ENCODE measurements around the gene RPL23.

RPL23 gene

DNA sequence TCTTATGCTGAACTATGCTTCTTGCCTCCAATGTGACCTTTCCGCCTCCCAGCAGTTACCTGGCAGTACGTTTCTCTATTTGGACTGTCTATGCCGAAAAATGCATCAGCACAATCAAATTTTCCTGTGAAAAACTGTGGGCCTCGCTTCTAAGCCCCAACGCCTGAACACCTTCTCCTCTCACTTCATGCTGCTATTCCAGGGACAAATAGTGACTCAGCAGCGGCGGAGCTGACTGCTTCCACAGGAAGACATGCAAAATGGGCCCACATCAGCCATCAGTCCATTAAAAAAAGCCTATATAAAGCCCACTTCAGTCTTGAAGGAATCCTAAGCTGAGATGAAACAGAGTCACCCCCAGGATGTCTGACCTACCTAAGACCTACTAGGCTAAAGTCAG lies 43.7 kb downstream of the RPL23 start:
- TF ChIP-seq CTCF (conservative IDR thresholded peaks at IDR 0.05; ENCODE audit: low read depth, low read length) = no peak
- DNase-seq (ENCODE audit: low read depth) = no peak
- no peak overlapping the region for H3K4me3 ChIP-seq (ENCODE audit: low read depth, low read length)

DNA sequence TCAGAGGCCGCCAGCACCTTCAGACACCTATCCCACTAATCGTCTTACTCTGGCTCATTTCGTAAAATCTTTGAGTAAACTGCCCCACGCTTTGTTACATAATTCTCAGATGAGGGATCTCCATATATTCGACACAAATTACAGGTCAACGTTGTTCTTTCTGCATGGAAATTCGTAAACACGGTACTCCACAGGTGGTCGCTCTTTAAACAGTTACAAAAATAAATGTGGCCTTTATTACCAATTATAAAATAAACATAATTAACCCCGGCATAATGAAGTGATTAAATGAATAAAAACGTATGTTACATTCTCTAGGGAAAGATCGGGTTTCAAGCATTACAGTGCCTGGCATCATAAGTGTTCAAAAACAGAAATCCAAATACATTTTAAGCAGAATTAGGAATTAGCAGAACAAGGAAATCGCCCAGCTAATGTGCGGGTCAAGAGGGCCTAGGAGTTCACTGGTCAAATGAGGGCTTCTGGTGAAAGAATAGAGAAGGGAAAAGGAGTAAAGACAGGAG lies 53.2 kb downstream of the RPL23 start:
- peak overlapping the region; percentile 84 for H3K4me3 ChIP-seq (ENCODE audit: low read depth, low read length)
- TF ChIP-seq CTCF (conservative IDR thresholded peaks at IDR 0.05; ENCODE audit: low read depth, low read length) = no peak

GRCh38 chr17:38799501-38800236 lies 53.9 kb downstream of the RPL23 start, which contains the start of gene PIP4K2B:
PIP4K2B (minus strand) TSS chr17:38799556; CDS start chr17:38799424, 132 bp downstream.
- TF ChIP-seq CTCF (conservative IDR thresholded peaks at IDR 0.05; ENCODE audit: low read depth, low read length) = no peak
- peak within 1 kb of the TSS; percentile 84 for H3K4me3 ChIP-seq (ENCODE audit: low read depth, low read length)
- DNase-seq (ENCODE audit: low read depth) = peak; percentile 99

More for the DNA sequence above, 53.2 kb downstream of the RPL23 start:
- DNase-seq (ENCODE audit: low read depth) = no peak

GRCh38 chr17:38798614-38799500 lies 54.7 kb downstream of the RPL23 start:
- DNase-seq (ENCODE audit: low read depth) = peak; percentile 53
- H3K4me3 ChIP-seq (ENCODE audit: low read depth, low read length) = peak overlapping the region; percentile 84
- TF ChIP-seq CTCF (conservative IDR thresholded peaks at IDR 0.05; ENCODE audit: low read depth, low read length) = no peak
